PC-3 (cell line): ENCODE data around the gene ANAPC2. TPM values are rescaled to one million over a fixed set of nuclear protein-coding genes. Genes with fewer than 3 reads are reported as not detected.

Experiments
- ATAC-seq: fragments of 200-7000 bp; cut with Tn5 transposase; 2 replicates; pipeline ENCODE4 v1.9.1; 2020; ENCODE audit warnings: mild to moderate bottlenecking, moderate library complexity
- BruUV-seq: library from RNA; stranded (reverse); fragments of 400-500 nt; replicated peaks from 2 replicates; lab custom pipeline; 2021; lab: Mats Ljungman, UMichigan
- CTCF ChIA-PET: fragments of 300-600 bp; sonication (Branson Sonifier 250); formaldehyde crosslinking; loops from one replicate; lab custom pipeline; 2022; ENCODE audit warnings: antibody characterized with exemption; lab: Charles Lee
- POLR2A ChIA-PET: fragments of 300-600 bp; sonication (Branson Sonifier 250); formaldehyde crosslinking; loops from one replicate; lab custom pipeline; 2022; ENCODE audit warnings: antibody characterized with exemption; ENCODE audit not compliant: unreplicated experiment; lab: Charles Lee
- DNase-seq: peaks from one replicate; pipeline ENCODE4 v3.0.0-alpha.2; 2015
- H2AFZ ChIP-seq: fragments of 300-600 bp; sonication (generic); 2 replicates; pipeline ENCODE4 v1.6.0; 2016; ENCODE audit warnings: antibody characterized with exemption, low read length
- H3F3A ChIP-seq: fragments of 300-600 bp; sonication (generic); one replicate; pipeline ENCODE4 v1.6.0; 2017; ENCODE audit warnings: antibody characterized with exemption, low read length, control low read depth, mild to moderate bottlenecking; ENCODE audit not compliant: unreplicated experiment
- H3K27ac ChIP-seq: fragments of 300-600 bp; sonication (generic); 2 replicates; pipeline ENCODE4 v1.5.1; 2016; ENCODE audit warnings: mild to moderate bottlenecking, low read length
- H3K27me3 ChIP-seq: fragments of 300-600 bp; sonication (generic); 2 replicates; pipeline ENCODE4 v1.6.1; 2016; ENCODE audit warnings: low read length, mixed read lengths
- H3K36me3 ChIP-seq: fragments of 300-600 bp; sonication (generic); 2 replicates; pipeline ENCODE4 v1.6.1; 2016; ENCODE audit warnings: low read depth, mixed run types, low read length, mixed read lengths
- H3K4me1 ChIP-seq: fragments of 300-600 bp; sonication (generic); 2 replicates; pipeline ENCODE4 v1.5.1; 2016; ENCODE audit warnings: low read length; ENCODE audit not compliant: insufficient read depth
- H3K4me2 ChIP-seq: fragments of 300-600 bp; sonication (generic); 2 replicates; pipeline ENCODE4 v1.6.0; 2016; ENCODE audit warnings: low read length
- H3K4me3 ChIP-seq: fragments of 300-600 bp; sonication (generic); 2 replicates; pipeline ENCODE4 v1.5.1; 2016; ENCODE audit warnings: mild to moderate bottlenecking, low read length, mixed read lengths
- H3K79me2 ChIP-seq: fragments of 300-600 bp; sonication (generic); 2 replicates; pipeline ENCODE4 v1.6.1; 2017; ENCODE audit warnings: low read length, mixed read lengths
- H3K9ac ChIP-seq: fragments of 300-600 bp; sonication (generic); 2 replicates; pipeline ENCODE4 v1.6.0; 2016; ENCODE audit warnings: mild to moderate bottlenecking, low read length
- H3K9me2 ChIP-seq: fragments of 300-600 bp; sonication (generic); replicated peaks from 2 replicates; pipeline ENCODE4 v1.6.1; 2016; ENCODE audit warnings: mixed run types, low read length, mixed read lengths
- H3K9me3 ChIP-seq: fragments of 300-600 bp; sonication (generic); 2 replicates; pipeline ENCODE4 v1.6.1; 2016; ENCODE audit warnings: low read length, mixed read lengths
- H4K20me1 ChIP-seq: fragments of 300-600 bp; sonication (generic); 2 replicates; pipeline ENCODE4 v1.6.1; 2016; ENCODE audit warnings: low read length, mixed read lengths
- EZH2 ChIP-seq: fragments of 300-600 bp; sonication (generic); IDR thresholded peaks from one replicate; pipeline ENCODE4 v1.6.1; 2017; ENCODE audit warnings: antibody characterized with exemption, mild to moderate bottlenecking, low read length; ENCODE audit not compliant: unreplicated experiment
- EZH2phosphoT487 ChIP-seq: fragments of 300-600 bp; sonication (generic); IDR thresholded peaks from 2 replicates; pipeline ENCODE4 v1.6.1; 2018; ENCODE audit warnings: mild to moderate bottlenecking, antibody characterized with exemption, low read length, borderline replicate concordance
- intact Hi-C: fragments of 100-400 bp; cut with micrococcal nuclease; formaldehyde crosslinking; loops from 2 replicates; pipeline ENCODE4 v1.9.0; 2023
- total RNA-seq: library from RNA; depleted of rRNA; stranded (reverse); fragments of >200 nt; gene quantifications from 2 replicates; pipeline ENCODE4 v1.2.3, GENCODE V29; 2014
- TF ChIP-seq, protein P1 (sequence below): fragments of 300-600 bp; sonication (generic); conservative IDR thresholded peaks from 2 replicates; pipeline ENCODE4 v1.5.1; 2017; ENCODE audit warnings: antibody characterized with exemption, low read depth, mild to moderate bottlenecking, low read length

ANAPC2 gene
- total RNA-seq, 1 experiment from 2014 or later = 21.6 TPM

DNA sequence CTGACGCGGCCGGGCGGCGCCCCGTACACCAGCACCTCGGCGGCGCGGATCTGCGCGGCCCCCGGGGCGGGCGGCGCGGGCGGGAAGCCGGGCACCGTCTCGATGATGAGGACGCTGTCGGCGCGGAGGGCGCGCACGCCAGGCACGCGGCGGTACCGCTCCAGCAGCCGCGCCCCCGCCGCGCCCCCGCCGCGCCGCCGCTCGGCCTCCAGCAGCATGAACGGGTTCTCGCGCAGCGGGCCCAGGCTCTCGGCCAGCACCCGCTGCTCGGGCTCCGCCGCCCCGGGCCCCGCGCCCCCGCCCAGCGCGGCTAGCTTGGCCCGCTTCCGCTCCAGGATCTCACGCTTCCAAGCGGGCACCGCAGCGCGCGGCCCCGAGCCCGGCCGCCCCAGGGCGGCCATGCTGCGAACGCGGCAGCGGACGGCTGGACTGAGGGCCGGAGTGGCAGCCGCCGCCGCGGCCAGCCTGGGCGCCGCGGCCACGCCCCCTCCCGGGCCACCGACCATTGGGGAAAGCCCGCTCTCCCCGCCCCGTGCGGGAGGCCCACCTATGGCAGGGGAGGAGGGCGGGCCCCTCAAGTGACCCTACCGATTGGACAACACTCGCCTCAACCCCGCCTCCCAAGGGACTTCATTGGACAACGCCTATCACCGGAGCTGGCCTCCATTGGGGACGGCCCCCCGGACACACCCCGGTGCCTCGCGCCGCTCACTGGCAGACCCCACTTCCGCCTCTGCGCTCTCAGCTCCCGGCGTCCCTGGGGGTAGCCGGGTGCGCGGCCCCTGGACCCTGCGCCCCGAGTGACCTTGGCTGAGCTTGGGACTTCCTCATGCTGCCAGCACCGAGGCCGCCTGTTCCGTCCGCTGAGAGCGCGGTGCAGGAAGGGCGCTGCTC, 12.2 kb upstream of the ANAPC2 start, which contains the start of gene TPRN:
TSS of gene TPRN (minus strand) at position 431 of the 894 bp plus-strand sequence. CDS start at position 401, 30 bp downstream.
- Histone ChIP-seq H2AFZ (peak within 1 kb of the TSS; percentile 73), H3K4me3 (peak within 1 kb of the TSS; percentile 83), H3K9me2 (no peaks in the 10 kb centered on the region), H3F3A (no peaks in the 10 kb centered on the region), H4K20me1 (peaks cover 14% of the 10 kb centered on the region; the same call in 1 of the 2 replicates), H3K9me3 (no peaks in the 10 kb centered on the region), H3K27ac (peak within 1 kb of the TSS; percentile 25; the same call in 1 of the 2 replicates), H3K9ac (peak within 1 kb of the TSS; percentile 74), H3K36me3 (no peaks in the 10 kb centered on the region), H3K4me2 (peak within 1 kb of the TSS; percentile 99), H3K79me2 (peaks cover 52% of the 10 kb centered on the region), H3K4me1 (peaks cover 41% of the 10 kb centered on the region), H3K27me3 (no peaks in the 10 kb centered on the region)
- DNase-seq = peak; percentile 97
- CTCF ChIA-PET = no interaction called here
- intact Hi-C loops = no loop called here
- TF ChIP-seq EZH2 (no peak), EZH2phosphoT487 (no peak)
- TF ChIP-seq, protein P1, sequence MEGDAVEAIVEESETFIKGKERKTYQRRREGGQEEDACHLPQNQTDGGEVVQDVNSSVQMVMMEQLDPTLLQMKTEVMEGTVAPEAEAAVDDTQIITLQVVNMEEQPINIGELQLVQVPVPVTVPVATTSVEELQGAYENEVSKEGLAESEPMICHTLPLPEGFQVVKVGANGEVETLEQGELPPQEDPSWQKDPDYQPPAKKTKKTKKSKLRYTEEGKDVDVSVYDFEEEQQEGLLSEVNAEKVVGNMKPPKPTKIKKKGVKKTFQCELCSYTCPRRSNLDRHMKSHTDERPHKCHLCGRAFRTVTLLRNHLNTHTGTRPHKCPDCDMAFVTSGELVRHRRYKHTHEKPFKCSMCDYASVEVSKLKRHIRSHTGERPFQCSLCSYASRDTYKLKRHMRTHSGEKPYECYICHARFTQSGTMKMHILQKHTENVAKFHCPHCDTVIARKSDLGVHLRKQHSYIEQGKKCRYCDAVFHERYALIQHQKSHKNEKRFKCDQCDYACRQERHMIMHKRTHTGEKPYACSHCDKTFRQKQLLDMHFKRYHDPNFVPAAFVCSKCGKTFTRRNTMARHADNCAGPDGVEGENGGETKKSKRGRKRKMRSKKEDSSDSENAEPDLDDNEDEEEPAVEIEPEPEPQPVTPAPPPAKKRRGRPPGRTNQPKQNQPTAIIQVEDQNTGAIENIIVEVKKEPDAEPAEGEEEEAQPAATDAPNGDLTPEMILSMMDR = no peak
- BruUV-seq = no TSS peak
- POLR2A ChIA-PET = interaction anchor here (0.5 kb wide), 1 partner anchor 42 kb away, joined by 3 read pairs; no protein-coding TSS in a partner anchor
- ATAC-seq = peak; percentile 84

DNA sequence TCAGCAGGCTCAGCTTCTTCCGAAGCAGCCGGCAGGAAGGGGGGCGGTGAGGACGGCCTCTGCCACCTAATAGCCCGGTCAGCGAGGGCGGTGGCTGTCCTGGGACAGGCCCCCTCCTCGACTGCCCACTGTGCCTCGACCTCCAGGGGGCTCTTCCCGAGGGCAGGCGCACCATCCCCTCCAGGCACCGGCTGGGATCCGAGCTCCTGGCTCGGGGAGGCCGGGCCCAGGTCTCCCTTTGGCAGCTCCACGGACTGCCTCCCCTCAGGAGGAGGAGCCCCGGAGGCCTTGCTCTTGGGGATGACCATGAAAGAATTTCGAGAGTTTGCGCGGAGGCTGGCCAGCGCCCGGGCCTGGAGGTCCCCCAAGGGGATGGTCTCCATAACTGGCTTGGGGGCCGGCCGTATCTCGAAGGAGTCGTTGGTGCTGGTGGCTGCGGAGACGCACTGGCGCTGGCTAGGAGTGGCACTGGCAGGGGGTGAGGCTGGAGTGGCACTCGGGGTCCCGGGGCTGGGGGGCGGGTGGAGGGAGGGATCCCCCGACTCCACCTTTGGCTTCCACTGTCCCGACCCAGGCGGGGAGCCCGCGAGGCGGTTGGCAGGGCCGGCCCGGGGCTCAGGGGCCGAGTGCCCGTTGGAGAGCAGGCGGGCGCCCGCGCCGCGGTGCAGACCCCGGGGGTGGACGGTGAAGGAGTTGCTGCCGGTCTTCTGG, 11.2 kb upstream of the ANAPC2 start:
- Histone ChIP-seq H3K9ac (no peak overlapping the region; the same call in 1 of the 2 replicates), H2AFZ (no peak overlapping the region), H3K9me3 (no peaks in the 10 kb centered on the region), H3K9me2 (no peaks in the 10 kb centered on the region), H3K4me1 (peaks cover 51% of the 10 kb centered on the region), H3F3A (no peaks in the 10 kb centered on the region), H3K79me2 (peaks cover 48% of the 10 kb centered on the region), H3K27ac (no peak overlapping the region), H3K27me3 (no peaks in the 10 kb centered on the region), H3K4me2 (peak overlapping the region; percentile 89), H3K4me3 (peak overlapping the region; percentile 68), H4K20me1 (peaks cover 14% of the 10 kb centered on the region; the same call in 1 of the 2 replicates), H3K36me3 (no peaks in the 10 kb centered on the region)
- DNase-seq (no peak), ATAC-seq (no peak)
- TF ChIP-seq EZH2phosphoT487 = no peak
- TF ChIP-seq, protein P1 = no peak
- no peak for TF ChIP-seq EZH2
- no TSS peak for BruUV-seq
- intact Hi-C loops = no loop called here
- ChIA-PET CTCF (no interaction called here), POLR2A (no interaction called here)
